B cell (primary cell): ENCODE results near the gene TP53BP1. TPM values are rescaled to one million over a fixed set of nuclear protein-coding genes. Genes with fewer than 3 reads are reported as not detected.

Experiments
- ATAC-seq: fragments of 200-7000 bp; cut with Tn5 transposase; one replicate; pipeline ENCODE4 v1.10.0; 2021; ENCODE audit warnings: low read depth, mild to moderate bottlenecking, moderate number of reproducible peaks, moderate library complexity
- CTCF ChIA-PET: fragments of 350-600 bp; sonication (Branson Sonifier 250); formaldehyde crosslinking; loops from one replicate; lab custom pipeline; 2021; ENCODE audit warnings: antibody characterized with exemption, inconsistent platforms; lab: Charles Lee
- POLR2A ChIA-PET: fragments of 350-600 bp; sonication (Branson Sonifier 250); formaldehyde crosslinking; loops from one replicate; lab custom pipeline; 2021; ENCODE audit warnings: antibody characterized with exemption; lab: Charles Lee
- DNase-seq: peaks from one replicate; pipeline ENCODE4 v3.0.0; 2013
- H2AFZ ChIP-seq: 2 replicates; pipeline ENCODE4 v1.6.1; 2012; ENCODE audit warnings: mild to moderate bottlenecking, low read depth, low read length; ENCODE audit not compliant: insufficient read depth, poor library complexity, severe bottlenecking
- H3K27ac ChIP-seq, 2 donors: 1 replicate in 1 of 2; 2 replicates in 1 of 2; pipeline ENCODE4 v1.5.1; 2012 to 2013; ENCODE audit warnings: low read length in 2 of 2, mild to moderate bottlenecking in 2 of 2, moderate library complexity in 1 of 2
- H3K27me3 ChIP-seq, 4 experiments: fragments of 200-600 bp in 1 of 4; sonication (generic) in 1 of 4; replicated peaks in 1 of 4; 1 replicate in 2 of 4; 2 replicates in 2 of 4; pipeline versions ENCODE4 v1.6.1 to v1.7.0; 2013 to 2016; ENCODE audit warnings: low read length in 3 of 4, mild to moderate bottlenecking in 2 of 4, mixed read lengths in 1 of 4, moderate library complexity in 1 of 4; ENCODE audit not compliant: insufficient read depth in 4 of 4, control insufficient read depth in 3 of 4; ENCODE audit errors: control extremely low read depth in 1 of 4
- H3K36me3 ChIP-seq, 2 experiments: replicated peaks in 1 of 2; 1 replicate in 1 of 2; 2 replicates in 1 of 2; pipeline versions ENCODE4 v1.6.1 to v1.7.1; 2013; ENCODE audit warnings: low read length in 1 of 2; ENCODE audit not compliant: insufficient read depth in 2 of 2, control insufficient read depth in 1 of 2; ENCODE audit errors: control extremely low read depth in 1 of 2, extremely low read depth in 1 of 2
- H3K4me1 ChIP-seq, 2 donors: fragments of 200-600 bp in 1 of 2; sonication (generic) in 1 of 2; 1 replicate in 1 of 2; 2 replicates in 1 of 2; pipeline versions ENCODE4 v1.5.1 to v1.6.1; 2013 to 2017; ENCODE audit warnings: low read length in 2 of 2; ENCODE audit not compliant: control insufficient read depth in 2 of 2, insufficient read depth in 2 of 2
- H3K4me2 ChIP-seq: replicated peaks from 2 replicates; pipeline ENCODE3; 2012; ENCODE audit warnings: mild to moderate bottlenecking, low read depth, low read length; ENCODE audit not compliant: poor library complexity, severe bottlenecking
- H3K4me3 ChIP-seq, 5 experiments: fragments of 200-600 bp in 1 of 5; sonication (generic) in 1 of 5; 1 replicate in 3 of 5; 2 replicates in 2 of 5; pipeline versions ENCODE4 v1.5.1 to v1.7.0; 2011 to 2016; ENCODE audit warnings: low read length in 4 of 5, mild to moderate bottlenecking in 4 of 5, low read depth in 2 of 5, control low read depth in 1 of 5, moderate library complexity in 1 of 5; ENCODE audit not compliant: insufficient read depth in 1 of 5; ENCODE audit errors: control extremely low read depth in 1 of 5, extremely low read depth in 1 of 5
- H3K79me2 ChIP-seq: fragments of 200-600 bp; sonication (generic); one replicate; pipeline ENCODE4 v1.6.0; 2016; ENCODE audit warnings: low read length; ENCODE audit not compliant: control insufficient read depth, insufficient read depth
- H3K9ac ChIP-seq: fragments of 200-600 bp; sonication (generic); 2 replicates; pipeline ENCODE4 v1.6.1; 2017; ENCODE audit warnings: mild to moderate bottlenecking, low read length, moderate library complexity
- H3K9me3 ChIP-seq, 3 donors: one replicate each; pipeline versions ENCODE4 v1.6.1 to v1.7.1; 2013; ENCODE audit warnings: low read length in 2 of 3; ENCODE audit not compliant: control insufficient read depth in 2 of 3, insufficient read depth in 1 of 3; ENCODE audit errors: control extremely low read depth in 1 of 3
- H4K20me1 ChIP-seq: 2 replicates; pipeline ENCODE4 v1.6.0; 2012; ENCODE audit warnings: mild to moderate bottlenecking, low read length; ENCODE audit not compliant: insufficient read depth, control insufficient read depth, poor library complexity, severe bottlenecking
- H3K27ac Mint-ChIP-seq: one replicate; pipeline ENCODE4 v1.8.0; 2021; ENCODE audit warnings: mixed read lengths
- H3K27me3 Mint-ChIP-seq: one replicate; pipeline ENCODE4 v1.8.0; 2021; ENCODE audit warnings: mixed read lengths
- H3K4me1 Mint-ChIP-seq: one replicate; pipeline ENCODE4 v1.8.0; 2021; ENCODE audit warnings: mixed read lengths
- H3K4me3 Mint-ChIP-seq: one replicate; pipeline ENCODE4 v1.8.0; 2021; ENCODE audit warnings: mixed read lengths
- H3K9me3 Mint-ChIP-seq: one replicate; pipeline ENCODE4 v1.8.0; 2022; ENCODE audit warnings: mixed read lengths; ENCODE audit not compliant: insufficient read depth
- CTCF ChIP-seq: fragments of 200-600 bp; IDR thresholded peaks from one replicate; pipeline ENCODE4 v1.8.0; 2022; ENCODE audit warnings: antibody characterized with exemption, mild to moderate bottlenecking
- EZH2 ChIP-seq: IDR thresholded peaks from 2 replicates; pipeline ENCODE4 v1.6.1; 2012; ENCODE audit warnings: borderline replicate concordance, low read depth, mild to moderate bottlenecking, moderate library complexity, low read length; ENCODE audit not compliant: insufficient read depth, poor library complexity, severe bottlenecking
- WGBS: methylation state at CpG from one replicate; pipeline ENCODE4 v1.1.5; 2013; ENCODE audit warnings: missing lambda C conversion rate; ENCODE audit not compliant: insufficient coverage; 5-methylcytosine and 5-hydroxymethylcytosine counted together
- intact Hi-C: fragments of 100-400 bp; cut with micrococcal nuclease; formaldehyde crosslinking; loops from one replicate; pipeline ENCODE4 v1.10.0; 2022
- polyA plus RNA-seq: library from polyadenylated mRNA; depleted of rRNA; stranded (reverse); fragments of >200 nt; gene quantifications from 2 replicates; pipeline ENCODE4 v1.2.3, GENCODE V29; 2012
- total RNA-seq, 2 donors: library from RNA; stranded (reverse); fragments of 120-200 nt in 1 of 2; gene quantifications; 1 replicate in 1 of 2; 2 replicates in 1 of 2; pipeline versions ENCODE4 v1.2.3 to v1.2.4, GENCODE V29; 2013 to 2022

Gene TP53BP1
- total and polyA plus RNA-seq, 2 donors (not counting 1 experiment from before 2014, with no cell fraction given) = 13.1 to 70.5 TPM

GRCh38 chr15:43429687-43430086 is 63.3 kb downstream of the TP53BP1 start:
- DNase-seq (no peak), ATAC-seq (no peak)
- no peaks in the 10 kb centered on the region for H3K27me3 Mint-ChIP-seq
- no peak overlapping the region for H3K27ac Mint-ChIP-seq
- H3K9me3 ChIP-seq = no peaks in the 10 kb centered on the region
- H3K79me2 ChIP-seq = no peaks in the 10 kb centered on the region
- H3K9me3 Mint-ChIP-seq = no peaks in the 10 kb centered on the region
- peaks cover 2% of the 10 kb centered on the region for H3K4me1 Mint-ChIP-seq
- H3K4me1 ChIP-seq = no peaks in the 10 kb centered on the region
- no peaks in the 10 kb centered on the region for H3K27me3 ChIP-seq
- WGBS = no CpG with 5 or more reads among the region's 3 CpGs
- no peak overlapping the region for H3K4me3 Mint-ChIP-seq
- TF ChIP-seq EZH2 = no peak
- TF ChIP-seq CTCF = no peak
- ChIA-PET POLR2A (no interaction called here), CTCF (interaction anchor here (0.6 kb wide), 1 partner anchor 11 kb away, joined by 3 read pairs; no protein-coding TSS in a partner anchor)
- H3K9ac ChIP-seq = no peak overlapping the region
- peak overlapping the region in 1 of 2 donors; percentile 20 for H3K27ac ChIP-seq
- peaks cover 5 to 45% of the 10 kb centered on the region in 2 experiments for H3K36me3 ChIP-seq
- H4K20me1 ChIP-seq = no peaks in the 10 kb centered on the region
- H3K4me2 ChIP-seq = no peak overlapping the region
- no peak overlapping the region for H2AFZ ChIP-seq
- no peak overlapping the region for H3K4me3 ChIP-seq
- intact Hi-C loops = no loop called here

GRCh38 chr15:43423793-43424192 is 69.2 kb downstream of the TP53BP1 start:
- no peak overlapping the region for H3K4me3 ChIP-seq
- intact Hi-C loops = no loop called here
- H4K20me1 ChIP-seq = no peaks in the 10 kb centered on the region
- no peaks in the 10 kb centered on the region for H3K4me1 ChIP-seq
- no peak for TF ChIP-seq CTCF
- no peak for TF ChIP-seq EZH2
- H3K4me1 Mint-ChIP-seq = no peaks in the 10 kb centered on the region
- no peak overlapping the region for H3K27ac ChIP-seq
- H3K9ac ChIP-seq = no peak overlapping the region
- H2AFZ ChIP-seq = no peak overlapping the region
- no peak overlapping the region for H3K4me2 ChIP-seq
- H3K36me3 ChIP-seq = peaks cover 2 to 71% of the 10 kb centered on the region in 2 experiments
- no peak for ATAC-seq
- CTCF ChIA-PET = no interaction called here
- no peak overlapping the region for H3K4me3 Mint-ChIP-seq
- no peak for DNase-seq
- H3K27me3 Mint-ChIP-seq = no peaks in the 10 kb centered on the region
- no peaks in the 10 kb centered on the region for H3K9me3 Mint-ChIP-seq
- no peaks in the 10 kb centered on the region for H3K79me2 ChIP-seq
- no peaks in the 10 kb centered on the region for H3K9me3 ChIP-seq
- WGBS = 93% methylated on average over 3 of the region's 3 CpGs
- POLR2A ChIA-PET = no interaction called here
- H3K27ac Mint-ChIP-seq = no peak overlapping the region
- H3K27me3 ChIP-seq = no peaks in the 10 kb centered on the region
